LHCN-M2 (cell line): ENCODE results near the gene MORF4L2. TPM values are rescaled to one million over a fixed set of nuclear protein-coding genes. Genes with fewer than 3 reads are reported as not detected.
A peak's percentile ranks its signal among the peaks of the same experiment; 100 is the strongest.

Experiments
- DNase-seq: peaks from one replicate; pipeline ENCODE4 v3.0.0-alpha.2; 2012; ENCODE audit warnings: low read depth
- total RNA-seq: library from RNA; depleted of rRNA; stranded (reverse); fragments of >200 nt; gene quantifications from 2 replicates; pipeline ENCODE4 v1.2.3, GENCODE V29; 2014; rRNA removed

Gene MORF4L2
- total RNA-seq, 1 experiment from 2014 or later, result 702 TPM

- DNase-seq, result no peak
Observed at GRCh38 chrX:103637604-103638338, 48.7 kb downstream of the MORF4L2 start.

- DNase-seq, result no peak
Observed at GRCh38 chrX:103635436-103635835, 51.1 kb downstream of the MORF4L2 start.

- no peak for DNase-seq
Observed at GRCh38 chrX:103631145-103631544, 55.4 kb downstream of the MORF4L2 start.

- DNase-seq, result no peak
Observed at GRCh38 chrX:103630171-103630511, 56.4 kb downstream of the MORF4L2 start.

GRCh38 chrX:103629318-103630170 is 57.0 kb downstream of the MORF4L2 start:
- DNase-seq, result peak; percentile 68

GRCh38 chrX:103628386-103629317 is 57.8 kb downstream of the MORF4L2 start, which contains the start of gene TCEAL1:
TCEAL1 (plus strand) TSS chrX:103628975; CDS start chrX:103629917, 942 bp downstream.
- DNase-seq, result peak; percentile 79

- DNase-seq, result no peak
Observed at GRCh38 chrX:103626855-103627254, 59.6 kb downstream of the MORF4L2 start.

Other genes starting within 250 kb of the MORF4L2 start
- gene RAB40A, start 167.2 kb downstream of the MORF4L2 start, total RNA-seq, result 0.11 and 0.38 TPM in 2 replicates
- 83.6 and 113 TPM in 2 replicates for gene TCEAL4, start 101.2 kb downstream of the MORF4L2 start, total RNA-seq
- gene TCEAL3, start 78.7 kb downstream of the MORF4L2 start, total RNA-seq, result 38.6 and 39.7 TPM in 2 replicates
- 54.0 and 68.4 TPM in 2 replicates for gene TCEAL1, start 57.7 kb downstream of the MORF4L2 start, total RNA-seq
- not detected in 2 replicates for gene TMEM31, start 24.2 kb upstream of the MORF4L2 start, total RNA-seq
- gene PLP1, start 90.1 kb upstream of the MORF4L2 start, total RNA-seq, result 0.17 TPM in 1 of 2 replicates, not detected in the other
- gene RAB9B, start 145.6 kb upstream of the MORF4L2 start, total RNA-seq, result under 0.01 and 0.13 TPM in 2 replicates